Parathyroid adenoma (tissue), 2 donors: ENCODE results near the gene HEBP2.

Experiments
- H2AFZ ChIP-seq: fragments of 300-600 bp; sonication (generic); one replicate; pipeline ENCODE4 v1.7.0; 2017; ENCODE audit warnings: antibody characterized with exemption, mild to moderate bottlenecking
- H3K27ac ChIP-seq: fragments of 300-600 bp; sonication (generic); one replicate; pipeline ENCODE4 v1.7.0; 2017
- H3K27me3 ChIP-seq: fragments of 300-600 bp; sonication (generic); one replicate; pipeline ENCODE4 v1.7.0; 2017; ENCODE audit warnings: low read length; ENCODE audit not compliant: control insufficient read depth, insufficient read depth
- H3K36me3 ChIP-seq: fragments of 300-600 bp; sonication (generic); one replicate; pipeline ENCODE4 v1.7.0; 2017; ENCODE audit warnings: low read length; ENCODE audit not compliant: control insufficient read depth, insufficient read depth
- H3K4me1 ChIP-seq: fragments of 300-600 bp; sonication (generic); one replicate; pipeline ENCODE4 v1.7.0; 2017; ENCODE audit warnings: control low read depth
- H3K4me2 ChIP-seq: fragments of 300-600 bp; sonication (generic); one replicate; pipeline ENCODE4 v1.7.0; 2017; ENCODE audit warnings: low read length
- H3K4me3 ChIP-seq: fragments of 300-600 bp; sonication (generic); one replicate; pipeline ENCODE4 v1.7.0; 2017; ENCODE audit warnings: low read depth, low read length
- H3K79me2 ChIP-seq: fragments of 300-600 bp; sonication (generic); one replicate; pipeline ENCODE4 v1.7.0; 2017; ENCODE audit warnings: control low read depth
- H3K9ac ChIP-seq: fragments of 300-600 bp; sonication (generic); one replicate; pipeline ENCODE4 v1.7.0; 2017; ENCODE audit warnings: mild to moderate bottlenecking
- H3K9me3 ChIP-seq: fragments of 300-600 bp; sonication (generic); one replicate; pipeline ENCODE4 v1.7.0; 2017; ENCODE audit warnings: low read length; ENCODE audit not compliant: control insufficient read depth
- TF ChIP-seq, protein P1 (sequence below): fragments of 300-600 bp; sonication (generic); IDR thresholded peaks from one replicate; pipeline ENCODE4 v1.7.0; 2017; ENCODE audit warnings: antibody characterized with exemption, mild to moderate bottlenecking
- donor health status: primary hyperparathyroidism.

Gene HEBP2

DNA sequence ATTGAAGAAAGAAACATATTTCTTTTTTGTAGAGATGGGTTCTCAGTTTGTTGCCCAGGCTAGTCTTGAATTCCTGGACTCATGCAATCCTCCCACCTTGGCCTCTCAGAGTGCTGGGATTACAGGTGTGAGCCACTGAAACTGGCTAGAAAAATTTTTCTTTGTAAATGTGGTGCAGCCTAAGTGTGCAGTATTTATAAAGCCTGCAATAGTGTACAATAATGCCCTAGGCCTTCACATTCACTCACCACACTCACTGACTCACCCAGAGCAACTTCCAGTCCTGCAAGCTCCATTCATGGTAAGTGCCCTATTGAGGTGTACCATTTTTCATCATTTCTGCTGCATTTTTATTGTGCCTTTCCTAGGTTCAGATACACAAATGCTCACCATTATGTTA lies 63.9 kb downstream of the HEBP2 start:
- H3K4me2 ChIP-seq = no peak overlapping the region
- no peak overlapping the region for H3K4me3 ChIP-seq
- H3K4me1 ChIP-seq = no peaks in the 10 kb centered on the region
- no peaks in the 10 kb centered on the region for H3K79me2 ChIP-seq
- H3K9me3 ChIP-seq = no peaks in the 10 kb centered on the region
- H3K9ac ChIP-seq = no peak overlapping the region
- no peaks in the 10 kb centered on the region for H3K27me3 ChIP-seq
- TF ChIP-seq, protein P1, sequence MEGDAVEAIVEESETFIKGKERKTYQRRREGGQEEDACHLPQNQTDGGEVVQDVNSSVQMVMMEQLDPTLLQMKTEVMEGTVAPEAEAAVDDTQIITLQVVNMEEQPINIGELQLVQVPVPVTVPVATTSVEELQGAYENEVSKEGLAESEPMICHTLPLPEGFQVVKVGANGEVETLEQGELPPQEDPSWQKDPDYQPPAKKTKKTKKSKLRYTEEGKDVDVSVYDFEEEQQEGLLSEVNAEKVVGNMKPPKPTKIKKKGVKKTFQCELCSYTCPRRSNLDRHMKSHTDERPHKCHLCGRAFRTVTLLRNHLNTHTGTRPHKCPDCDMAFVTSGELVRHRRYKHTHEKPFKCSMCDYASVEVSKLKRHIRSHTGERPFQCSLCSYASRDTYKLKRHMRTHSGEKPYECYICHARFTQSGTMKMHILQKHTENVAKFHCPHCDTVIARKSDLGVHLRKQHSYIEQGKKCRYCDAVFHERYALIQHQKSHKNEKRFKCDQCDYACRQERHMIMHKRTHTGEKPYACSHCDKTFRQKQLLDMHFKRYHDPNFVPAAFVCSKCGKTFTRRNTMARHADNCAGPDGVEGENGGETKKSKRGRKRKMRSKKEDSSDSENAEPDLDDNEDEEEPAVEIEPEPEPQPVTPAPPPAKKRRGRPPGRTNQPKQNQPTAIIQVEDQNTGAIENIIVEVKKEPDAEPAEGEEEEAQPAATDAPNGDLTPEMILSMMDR = no peak
- H3K27ac ChIP-seq = no peak overlapping the region
- no peaks in the 10 kb centered on the region for H3K36me3 ChIP-seq
- H2AFZ ChIP-seq = no peak overlapping the region

DNA sequence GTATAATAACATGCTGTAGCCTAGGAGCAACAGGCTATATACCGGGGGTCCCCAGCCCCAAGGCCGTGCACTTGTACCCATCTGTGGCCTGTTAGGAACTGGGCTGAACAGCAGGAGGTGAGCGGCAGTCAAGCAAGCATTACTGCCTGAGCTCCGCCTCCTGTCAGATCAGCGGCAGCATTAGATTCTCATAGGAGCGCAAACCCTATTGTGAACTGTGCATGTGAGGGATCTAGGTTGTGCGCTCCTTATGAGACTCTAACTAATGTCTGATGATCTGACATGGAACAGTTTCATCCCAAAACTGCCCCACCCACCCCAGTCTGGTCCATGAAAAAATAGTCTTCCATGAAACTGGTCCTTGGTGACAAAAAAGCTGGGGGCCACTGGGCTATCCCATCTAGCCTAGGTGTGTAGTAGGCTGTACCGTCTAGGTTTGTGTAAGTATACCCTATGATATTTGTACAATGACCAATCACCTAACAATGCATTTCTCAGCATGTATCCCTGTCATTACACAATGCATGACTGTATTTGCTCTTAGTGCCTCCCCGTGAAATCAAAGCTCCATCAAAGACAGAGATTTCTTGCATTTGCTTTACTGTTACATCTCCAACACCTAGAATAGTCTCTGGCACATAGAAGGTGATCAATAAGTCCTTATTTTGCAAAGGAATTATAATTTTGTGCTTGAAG lies 64.4 kb downstream of the HEBP2 start:
- no peaks in the 10 kb centered on the region for H3K36me3 ChIP-seq
- H3K4me1 ChIP-seq = no peaks in the 10 kb centered on the region
- H3K27ac ChIP-seq = no peak overlapping the region
- no peak overlapping the region for H3K4me3 ChIP-seq
- no peaks in the 10 kb centered on the region for H3K9me3 ChIP-seq
- H3K9ac ChIP-seq = no peak overlapping the region
- no peaks in the 10 kb centered on the region for H3K79me2 ChIP-seq
- H3K27me3 ChIP-seq = no peaks in the 10 kb centered on the region
- TF ChIP-seq, protein P1 = no peak
- no peak overlapping the region for H3K4me2 ChIP-seq
- no peak overlapping the region for H2AFZ ChIP-seq
